Measurements from ENCODE around the gene TNRC18. TPM values are rescaled to one million over a fixed set of nuclear protein-coding genes. Genes with fewer than 3 reads are reported as not detected.

TNRC18 gene
- polyA plus RNA-seq, 3 donors = 0.64 to 49.9 (median 0.70) TPM

GRCh38 chr7:5390918-5391317 lies 32.7 kb downstream of the TNRC18 start:
- Mint-ChIP-seq H3K36me3 (peaks cover 47 to 71% of the 10 kb centered on the region in 2 donors), H3K27me3 (ENCODE audit: low read depth in 3 of 3) (peaks cover 0 to 2% (median 0%) of the 10 kb centered on the region in 3 donors), H3K9me3 (peaks cover 0 to 3% (median 0%) of the 10 kb centered on the region in 7 donors), H3K27ac (peak overlapping the region in 6 of 7 donors; percentile 33 to 84 (median 66)), H3K4me3 (no peak overlapping the region), H3K4me1 (peaks cover 24% of the 10 kb centered on the region)
- H3K27ac ChIP-seq (ENCODE audit: low read depth in 1 of 2, low read length in 2 of 2) = peak overlapping the region in 1 of 2 donors; percentile 62
- H3K4me2 ChIP-seq (replicated peaks; ENCODE audit: extremely low read depth, low read length, poor library complexity, severe bottlenecking) = no peak overlapping the region
- intact Hi-C loops (cut with micrococcal nuclease) = no loop called here
- TF ChIP-seq CTCF (IDR thresholded peaks at IDR 0.05) = no peak
- peaks cover 13% of the 10 kb centered on the region in 2 donors for H3K4me1 ChIP-seq (ENCODE audit: control insufficient read depth in 1 of 2, insufficient read depth in 2 of 2, low read length in 2 of 2)
- no peak overlapping the region for H3K4me3 ChIP-seq (replicated peaks in 1 of 3; ENCODE audit: low read depth in 2 of 3, low read length in 3 of 3)
- no peak overlapping the region for H3K9ac ChIP-seq (ENCODE audit: insufficient read depth, low read length, poor library complexity, severe bottlenecking)
- no peaks in the 10 kb centered on the region for H3K27me3 ChIP-seq (ENCODE audit: control insufficient read depth in 2 of 2, insufficient read depth in 2 of 2, low read length in 2 of 2)
- WGBS (ENCODE audit: insufficient coverage) = 89% methylated on average over 6 of the region's 7 CpGs
- no peaks in the 10 kb centered on the region for H3K9me3 ChIP-seq (replicated peaks in 1 of 2; ENCODE audit: control insufficient read depth in 1 of 2, insufficient read depth in 1 of 2, low read length in 2 of 2)
- DNase-seq = no peak
- no peak overlapping the region for H2AFZ ChIP-seq (ENCODE audit: insufficient read depth, low read depth, low read length, poor library complexity, severe bottlenecking)
- peaks cover 92% of the 10 kb centered on the region for H4K20me1 ChIP-seq (ENCODE audit: insufficient read depth, low read length)
- H3K79me2 ChIP-seq (ENCODE audit: insufficient read depth, low read length) = peaks cover 98% of the 10 kb centered on the region
- peaks cover 59 to 80% of the 10 kb centered on the region in 2 donors for H3K36me3 ChIP-seq (replicated peaks in 1 of 2; ENCODE audit: control insufficient read depth in 1 of 2, insufficient read depth in 2 of 2, low read length in 2 of 2)

- H3K27me3 Mint-ChIP-seq (ENCODE audit: low read depth in 3 of 3) = peaks cover 0 to 2% (median 0%) of the 10 kb centered on the region in 3 donors
- H3K27ac ChIP-seq (ENCODE audit: low read depth in 1 of 2, low read length in 2 of 2) = no peak overlapping the region
- peaks cover 60 to 82% of the 10 kb centered on the region in 2 donors for H3K36me3 ChIP-seq (replicated peaks in 1 of 2; ENCODE audit: control insufficient read depth in 1 of 2, insufficient read depth in 2 of 2, low read length in 2 of 2)
- no peak overlapping the region for H3K4me3 Mint-ChIP-seq
- H3K9me3 ChIP-seq (replicated peaks in 1 of 2; ENCODE audit: control insufficient read depth in 1 of 2, insufficient read depth in 1 of 2, low read length in 2 of 2) = no peaks in the 10 kb centered on the region
- no peak overlapping the region for H2AFZ ChIP-seq (ENCODE audit: insufficient read depth, low read depth, low read length, poor library complexity, severe bottlenecking)
- no peak for DNase-seq
- H3K4me1 ChIP-seq (ENCODE audit: control insufficient read depth in 1 of 2, insufficient read depth in 2 of 2, low read length in 2 of 2) = no peaks in the 10 kb centered on the region
- no peak overlapping the region for H3K9ac ChIP-seq (ENCODE audit: insufficient read depth, low read length, poor library complexity, severe bottlenecking)
- intact Hi-C loops (cut with micrococcal nuclease) = no loop called here
- peaks cover 50 to 79% of the 10 kb centered on the region in 2 donors for H3K36me3 Mint-ChIP-seq
- peaks cover 0 to 1% (median 0%) of the 10 kb centered on the region in 7 donors for H3K9me3 Mint-ChIP-seq
- no peaks in the 10 kb centered on the region for H3K27me3 ChIP-seq (ENCODE audit: control insufficient read depth in 2 of 2, insufficient read depth in 2 of 2, low read length in 2 of 2)
- peaks cover 98% of the 10 kb centered on the region for H3K79me2 ChIP-seq (ENCODE audit: insufficient read depth, low read length)
- no peak overlapping the region for H3K4me3 ChIP-seq (replicated peaks in 1 of 3; ENCODE audit: low read depth in 2 of 3, low read length in 3 of 3)
- no peak overlapping the region for H3K4me2 ChIP-seq (replicated peaks; ENCODE audit: extremely low read depth, low read length, poor library complexity, severe bottlenecking)
- peaks cover 16% of the 10 kb centered on the region for H3K4me1 Mint-ChIP-seq
- peaks cover 93% of the 10 kb centered on the region for H4K20me1 ChIP-seq (ENCODE audit: insufficient read depth, low read length)
- 98% methylated on average over 40 of the region's 64 CpGs for WGBS (ENCODE audit: insufficient coverage)
- H3K27ac Mint-ChIP-seq = no peak overlapping the region
- no peak for TF ChIP-seq CTCF (IDR thresholded peaks at IDR 0.05)
These were observed 34.7 kb downstream of the TNRC18 start for GRCh38 chr7:5388905-5389433.

Measured in CD14-positive monocyte (primary cell).